NCI-H748 (cell line): Measurements from ENCODE around the gene FKBP5.
"Not testable (repeated sequence)": the region's sequence is repeated elsewhere in the genome, so short reads cannot be mapped to it uniquely, and the experiment has no call there.

Experiments used
- DNase-seq: peaks from one replicate; lab custom pipeline; 2025; ENCODE audit not compliant: unreplicated experiment; lab: John Stamatoyannopoulos, UW

The FKBP5 gene

DNA sequence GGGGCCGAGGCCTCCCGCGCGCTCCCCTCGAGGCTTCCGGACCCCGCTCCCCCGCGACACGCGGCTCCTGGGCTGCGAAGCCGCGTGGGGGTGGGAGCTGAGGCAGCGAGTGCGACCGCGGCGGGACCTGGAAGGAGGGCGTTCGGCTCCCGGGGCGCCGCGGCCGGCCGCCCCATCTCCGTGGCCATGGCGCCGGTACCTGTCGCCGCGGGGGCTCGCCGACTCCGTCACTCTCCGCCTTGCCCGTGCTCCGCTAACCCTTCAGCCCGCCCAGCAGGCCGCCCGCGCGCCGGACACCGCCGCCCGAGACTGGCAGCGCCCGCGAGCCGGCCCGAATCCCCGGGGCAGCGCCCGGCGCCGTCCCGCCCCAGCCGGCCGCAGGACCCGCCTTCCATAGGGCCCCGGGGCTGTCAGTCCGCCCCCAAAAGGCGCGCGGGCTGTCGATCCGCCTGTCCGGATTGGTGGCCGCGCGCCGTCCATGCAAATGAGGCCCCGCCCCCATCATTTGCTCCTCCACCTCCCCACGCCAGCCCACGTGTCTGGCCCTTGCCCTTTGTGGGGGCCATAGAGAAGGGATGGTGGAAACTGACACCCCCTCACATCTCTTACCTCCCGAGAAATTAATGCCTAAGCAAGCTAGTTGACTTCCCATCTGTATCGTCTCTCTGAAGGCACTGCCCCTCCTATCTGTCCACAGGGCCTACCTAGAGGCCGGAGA, at the start of gene FKBP5:
FKBP5 (minus strand) TSS at position 311 of the 718 bp plus-strand sequence. CDS start 46,091 bp downstream, outside the sequence.
- peak; percentile 92 for DNase-seq

DNA sequence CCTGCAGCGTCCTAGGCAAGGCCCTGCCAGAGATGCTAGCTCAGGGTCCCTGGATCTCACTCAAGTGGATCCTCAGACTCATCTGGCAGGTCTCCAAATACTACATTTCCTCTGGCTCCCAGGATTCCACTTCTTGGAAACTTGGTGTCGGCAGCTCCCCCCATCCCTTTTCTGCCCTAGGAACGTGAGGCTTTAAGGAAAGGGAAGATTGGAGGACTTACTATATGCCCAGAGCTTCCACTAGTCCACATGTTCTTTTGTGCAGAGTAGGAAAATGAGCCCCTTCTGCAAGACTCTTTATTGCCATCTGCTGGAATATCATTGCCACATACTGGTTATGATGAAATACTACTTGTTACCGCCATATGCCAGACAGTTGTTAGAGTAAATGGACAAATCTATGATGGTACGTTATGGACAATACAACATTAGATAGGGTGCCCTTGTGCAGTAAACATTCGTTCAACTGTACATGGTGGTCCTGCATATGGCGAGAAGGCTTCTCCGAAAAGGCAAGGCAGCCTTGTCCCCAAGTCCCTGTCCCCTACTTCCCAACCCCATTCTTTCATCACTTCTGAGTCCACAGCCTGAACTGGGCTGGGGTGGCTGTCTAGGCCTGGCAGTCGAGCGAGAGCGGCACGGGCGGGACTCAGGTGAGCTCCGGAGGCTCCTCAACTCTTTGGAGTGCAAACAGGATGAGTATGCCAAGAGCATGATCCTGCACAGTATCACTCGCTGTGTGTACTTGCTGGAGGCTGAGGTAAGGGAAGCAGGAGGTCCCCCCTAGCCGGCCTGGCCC, 48.9 kb upstream of the FKBP5 start:
- peak; percentile 82 for DNase-seq

DNA sequence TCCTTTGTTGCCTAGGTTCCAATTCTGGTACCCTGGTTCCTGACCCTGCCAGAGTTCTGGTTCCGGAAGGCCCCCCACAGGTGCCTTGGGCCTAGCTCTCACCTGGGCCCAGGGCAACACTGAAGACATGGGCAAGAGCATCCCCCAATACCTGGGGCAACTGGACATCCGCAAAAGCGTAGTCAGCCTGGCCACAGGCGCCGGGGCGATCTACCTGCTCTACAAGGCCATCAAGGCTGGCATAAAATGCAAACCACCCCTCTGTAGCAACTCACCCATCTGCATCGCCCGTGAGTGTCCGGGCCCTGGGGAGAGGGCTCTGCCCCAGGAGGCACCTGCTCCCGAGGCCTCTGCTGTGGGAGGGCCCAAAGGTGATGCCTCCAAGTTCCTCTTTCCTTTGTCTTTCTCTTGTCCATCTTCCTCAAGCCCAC, 48.3 kb upstream of the FKBP5 start, which contains the start of gene ARMC12:
ARMC12 (plus strand) TSS at position 51 of the 431 bp plus-strand sequence; CDS start at position 128, 77 bp downstream.
- no peak for DNase-seq

DNA sequence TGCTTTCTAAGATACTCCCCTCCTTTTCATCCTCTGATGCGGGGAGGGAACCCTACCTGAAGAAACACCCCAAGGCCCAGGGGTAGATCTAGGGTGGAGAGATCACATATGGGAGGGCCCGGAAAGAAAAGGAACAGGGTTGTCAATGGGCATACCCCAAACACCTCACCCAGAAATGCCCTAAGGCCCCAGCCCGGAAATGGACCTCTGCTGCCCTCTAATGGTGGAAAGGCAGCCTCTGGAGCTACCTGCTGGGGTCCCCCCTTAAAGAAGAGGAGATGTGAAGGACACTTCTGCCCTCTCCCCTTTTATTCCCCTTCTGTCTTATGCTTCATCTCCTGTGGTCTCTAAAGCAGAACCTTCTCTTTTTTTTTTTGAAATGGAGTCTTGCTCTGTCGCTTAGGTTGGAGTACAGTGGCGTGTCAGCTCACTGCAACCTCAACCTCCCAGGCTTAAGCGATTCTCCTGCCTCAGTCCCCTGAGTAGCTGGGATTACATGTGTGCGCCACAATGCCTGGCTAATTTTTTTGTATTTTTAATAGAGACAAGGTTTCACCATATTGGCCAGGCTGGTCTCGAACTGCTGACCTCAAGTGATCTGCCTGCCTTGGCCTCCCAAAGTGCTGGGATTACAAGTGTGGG, 47.7 kb upstream of the FKBP5 start:
- DNase-seq, result peak; percentile 68

DNA sequence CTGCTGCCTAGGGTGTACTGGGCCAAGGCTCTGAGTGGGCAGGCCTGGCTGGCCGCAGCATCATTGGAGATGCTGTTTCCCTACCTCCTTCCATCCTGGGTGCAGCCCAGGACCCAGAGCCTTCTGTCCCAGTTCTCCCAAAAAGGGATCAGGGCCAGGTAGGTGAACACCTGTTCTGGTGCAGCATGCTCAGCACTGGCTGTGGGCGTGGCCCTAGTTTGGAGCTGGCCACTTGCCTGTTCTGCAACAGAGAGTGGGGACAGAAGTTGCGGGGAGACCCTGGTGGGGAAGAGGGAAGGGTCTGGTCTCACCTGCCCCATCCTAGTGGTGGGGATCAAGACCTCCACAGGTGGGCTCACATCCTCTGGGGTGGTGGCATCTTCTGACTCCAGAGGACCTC, 46.7 kb upstream of the FKBP5 start:
- no peak for DNase-seq

DNA sequence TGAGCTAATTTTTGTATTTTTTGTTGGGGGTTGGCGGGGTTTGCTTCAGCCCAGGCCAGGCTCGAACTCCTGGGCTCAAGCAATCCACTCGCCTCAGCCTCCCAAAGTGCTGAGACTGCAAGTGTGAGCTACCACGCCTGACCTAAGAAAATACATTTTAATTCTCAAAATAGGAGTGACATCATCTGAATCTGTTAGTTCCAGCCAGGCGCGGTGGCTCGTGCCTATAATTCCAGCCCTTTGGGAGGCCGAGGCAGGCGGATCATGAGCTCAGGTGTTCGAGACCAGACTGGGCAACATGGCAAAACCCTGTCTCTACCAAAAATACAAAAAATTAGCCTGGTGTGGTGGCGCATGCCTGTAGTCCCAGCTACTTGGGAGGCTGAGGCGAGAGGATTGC, 45.6 kb upstream of the FKBP5 start:
- not testable (repeated sequence) for DNase-seq

DNA sequence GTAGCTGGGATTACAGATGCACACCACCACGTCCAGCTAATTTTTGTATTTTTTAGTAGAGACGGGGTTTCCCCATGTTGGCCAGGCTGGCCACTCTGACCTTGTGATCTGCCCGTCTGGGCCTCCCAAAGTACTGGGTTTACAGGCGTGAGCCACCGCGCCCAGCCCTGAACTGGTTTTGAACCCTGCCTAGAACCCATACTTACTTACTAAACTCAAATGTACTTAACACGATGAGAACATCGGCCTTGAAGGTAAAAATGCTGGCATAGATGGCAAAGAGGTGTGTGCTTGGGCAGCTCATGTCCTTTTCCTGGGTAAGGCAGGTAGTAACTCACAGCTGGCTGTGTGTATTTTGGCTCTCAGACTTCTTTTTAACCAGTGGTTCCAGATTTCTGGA, 44.9 kb upstream of the FKBP5 start:
- peak; percentile 20 for DNase-seq

DNA sequence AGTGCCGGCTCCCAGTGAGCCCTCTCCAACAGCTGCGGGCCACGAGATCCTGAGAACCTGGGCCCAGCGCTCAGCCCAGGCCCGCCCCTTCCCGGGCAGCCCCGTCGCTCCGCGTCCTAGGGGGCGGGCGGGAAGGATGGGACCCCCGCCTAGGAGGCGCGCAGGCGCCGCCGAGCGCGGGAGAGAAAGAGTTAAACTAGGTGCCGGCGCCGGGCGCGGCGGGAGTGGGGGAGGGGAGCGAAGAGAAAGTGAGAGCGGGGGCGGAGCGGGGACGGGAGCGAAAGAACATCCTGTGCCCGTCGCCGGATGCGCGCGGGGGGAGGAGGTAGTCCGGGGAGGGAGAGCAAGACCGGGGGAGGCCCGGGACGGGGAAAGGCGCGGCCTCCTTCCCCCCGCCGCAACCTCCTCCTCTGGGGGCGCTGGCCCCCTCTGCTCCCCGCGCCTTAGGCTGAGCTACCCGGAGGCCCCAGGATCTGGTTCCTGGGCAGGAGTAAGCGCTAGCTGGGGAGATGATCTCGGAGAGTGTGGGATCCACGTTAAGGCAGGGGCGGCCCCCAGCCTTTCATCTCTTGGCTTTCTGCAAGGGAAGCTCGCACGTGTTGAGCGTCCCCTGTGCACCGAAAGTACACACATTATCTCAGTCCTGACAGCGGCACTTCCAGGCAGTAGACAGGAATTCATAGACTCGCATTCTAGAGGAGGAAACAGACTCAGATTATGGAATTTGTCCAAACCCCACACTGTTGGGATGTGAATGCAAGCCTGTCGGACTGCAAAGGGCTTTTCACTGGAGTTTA, 43.2 kb upstream of the FKBP5 start:
- DNase-seq, result peak; percentile 88

DNA sequence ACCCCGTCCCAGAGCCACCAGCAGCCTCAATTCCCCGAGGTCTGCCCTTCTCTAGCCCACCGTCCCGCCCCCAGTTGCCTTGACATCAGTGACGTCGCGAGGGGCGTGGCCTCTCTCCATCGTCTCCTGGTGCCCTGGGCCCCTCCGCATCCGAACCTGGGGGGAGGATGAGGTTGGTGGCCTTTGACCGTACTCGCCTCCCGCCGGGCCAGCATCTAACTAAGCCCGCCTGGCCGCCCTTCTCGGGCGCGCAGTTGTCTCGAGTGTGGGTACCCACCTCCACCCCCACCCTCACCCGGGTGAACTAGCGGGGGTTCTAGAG, 42.7 kb upstream of the FKBP5 start:
- peak; percentile 91 for DNase-seq

DNA sequence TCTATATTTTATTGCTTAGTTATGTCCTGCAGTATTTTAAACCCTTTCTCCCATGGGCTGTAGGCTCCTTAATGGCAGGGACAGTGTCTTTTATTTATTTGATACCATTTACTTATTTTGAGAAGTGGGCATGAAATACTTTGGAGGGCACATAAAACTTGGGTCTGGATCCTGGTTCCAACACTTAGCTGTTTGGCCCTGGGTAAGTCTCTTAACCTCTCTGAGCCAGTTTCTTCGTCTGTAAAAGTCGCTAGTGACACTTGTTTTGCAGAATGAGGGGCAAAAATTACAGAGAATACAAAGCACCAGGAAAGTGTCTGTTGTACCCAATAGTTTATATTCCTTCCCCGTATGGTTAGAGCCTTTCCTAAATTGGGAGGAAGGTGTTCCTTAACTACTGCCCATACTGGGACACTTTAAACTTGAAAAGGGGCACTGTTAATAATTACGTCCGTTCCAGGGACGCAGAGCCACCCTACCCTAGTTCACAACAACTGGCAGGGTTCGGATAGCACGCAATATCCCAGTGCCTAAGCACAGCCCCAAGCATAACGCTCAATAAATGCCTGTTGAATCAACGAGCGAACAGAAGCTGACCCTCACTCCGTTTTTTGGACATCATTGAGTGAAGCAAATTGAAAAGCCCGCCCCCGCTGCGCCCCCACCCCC, 42.2 kb upstream of the FKBP5 start:
- DNase-seq, result no peak

DNA sequence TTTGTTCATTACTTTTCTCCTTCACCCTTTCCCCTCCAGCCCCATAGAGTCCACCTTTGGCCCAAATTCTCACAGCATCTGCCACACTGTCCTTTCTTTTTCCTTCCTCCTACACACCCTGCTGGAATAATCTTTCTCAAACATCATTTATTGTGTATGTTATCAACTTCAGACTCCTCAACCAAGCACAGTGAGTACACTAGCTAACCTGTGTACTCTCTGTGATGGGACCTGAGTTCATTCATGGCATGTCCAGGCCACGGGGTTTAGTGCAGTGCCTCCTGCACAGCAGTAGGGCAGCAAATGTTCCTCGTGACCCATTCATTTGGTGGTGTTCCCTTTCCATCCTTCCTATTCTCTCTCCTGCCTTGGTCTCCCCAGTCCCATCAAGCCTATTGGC, 41.0 kb upstream of the FKBP5 start:
- DNase-seq, result no peak

DNA sequence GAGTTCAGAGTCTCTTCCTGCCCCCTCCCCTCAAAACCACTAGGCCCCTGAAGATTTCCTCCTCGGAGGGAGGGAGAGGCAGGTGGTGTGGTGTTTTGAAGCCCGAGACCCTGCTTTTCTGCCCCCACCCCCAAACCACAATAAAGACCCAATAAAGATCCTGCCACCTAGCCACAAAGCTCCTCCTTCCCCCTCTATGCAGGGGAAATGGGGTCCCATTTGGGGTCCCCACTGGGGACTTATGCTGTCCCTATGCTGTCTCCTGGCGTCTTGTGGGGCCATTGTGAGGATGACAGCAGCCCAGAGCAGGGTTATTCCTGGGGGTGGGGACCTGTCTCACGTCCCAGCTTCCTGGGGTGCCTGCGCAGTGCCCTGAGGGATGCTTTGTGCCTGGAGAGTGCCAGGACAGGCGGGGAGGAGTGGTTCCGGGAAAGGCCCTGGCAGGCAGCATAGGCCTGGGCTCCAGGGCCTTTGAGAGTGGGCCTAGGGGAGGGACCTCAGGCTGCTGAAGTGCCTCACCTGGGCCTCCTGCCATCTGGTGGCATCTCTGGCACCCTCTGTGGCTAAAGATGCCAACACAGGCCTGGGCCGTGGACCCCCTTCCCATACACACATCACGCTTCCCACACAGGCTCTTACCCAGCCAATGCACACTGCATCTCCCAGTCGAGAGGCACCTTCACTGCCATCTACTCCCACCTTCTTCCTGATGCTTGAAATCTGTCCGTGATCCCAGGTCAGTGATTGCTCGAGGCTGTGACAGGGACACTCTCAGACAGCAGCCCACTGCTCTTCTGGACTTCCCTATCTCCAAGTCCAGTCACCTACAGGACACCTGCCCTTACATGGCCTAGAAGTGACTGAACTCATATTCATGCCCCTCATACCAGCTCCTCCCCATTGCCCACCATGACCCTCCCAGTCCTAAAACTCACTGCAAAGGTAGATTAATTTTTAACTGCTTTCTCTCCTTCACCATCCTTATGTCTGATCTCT, 40.3 kb upstream of the FKBP5 start:
- DNase-seq, result no peak

DNA sequence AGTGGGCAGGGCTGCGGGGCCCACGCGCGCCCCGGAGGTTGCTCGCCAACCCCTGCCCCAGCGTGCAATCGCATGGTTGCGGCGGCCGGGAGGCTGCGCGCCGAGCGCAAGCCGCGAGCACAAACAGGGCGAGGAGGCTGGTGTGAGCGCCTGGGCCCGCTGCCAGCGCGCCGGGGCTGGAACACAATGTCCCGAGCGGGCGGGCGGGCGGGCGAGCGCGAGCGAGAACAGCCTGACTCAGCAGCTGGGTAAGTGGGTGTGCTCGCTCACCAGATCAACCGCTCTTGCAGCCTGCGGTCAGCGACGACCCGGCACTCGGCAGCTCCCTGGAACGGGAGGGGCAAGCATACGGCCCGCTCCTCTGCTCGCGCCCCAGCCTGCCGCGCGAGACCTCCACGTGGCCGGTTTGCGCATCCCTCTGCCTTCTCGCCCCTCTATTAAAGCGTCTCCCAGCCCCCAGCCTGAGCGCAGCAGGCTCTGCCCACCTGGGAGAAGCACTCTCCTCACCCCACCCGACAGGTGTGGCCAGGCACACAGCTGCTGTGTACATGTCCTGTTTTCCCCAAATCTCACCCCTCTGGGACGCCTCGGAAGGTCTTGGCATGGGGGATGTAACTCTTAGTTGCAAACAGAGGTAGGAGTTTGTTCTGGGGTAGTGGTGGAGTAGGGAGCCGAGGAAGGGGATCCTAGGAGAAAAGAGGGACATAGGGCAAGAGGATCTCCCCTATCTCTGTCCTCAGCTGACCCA, 39.4 kb upstream of the FKBP5 start:
- DNase-seq, result peak; percentile 89

DNA sequence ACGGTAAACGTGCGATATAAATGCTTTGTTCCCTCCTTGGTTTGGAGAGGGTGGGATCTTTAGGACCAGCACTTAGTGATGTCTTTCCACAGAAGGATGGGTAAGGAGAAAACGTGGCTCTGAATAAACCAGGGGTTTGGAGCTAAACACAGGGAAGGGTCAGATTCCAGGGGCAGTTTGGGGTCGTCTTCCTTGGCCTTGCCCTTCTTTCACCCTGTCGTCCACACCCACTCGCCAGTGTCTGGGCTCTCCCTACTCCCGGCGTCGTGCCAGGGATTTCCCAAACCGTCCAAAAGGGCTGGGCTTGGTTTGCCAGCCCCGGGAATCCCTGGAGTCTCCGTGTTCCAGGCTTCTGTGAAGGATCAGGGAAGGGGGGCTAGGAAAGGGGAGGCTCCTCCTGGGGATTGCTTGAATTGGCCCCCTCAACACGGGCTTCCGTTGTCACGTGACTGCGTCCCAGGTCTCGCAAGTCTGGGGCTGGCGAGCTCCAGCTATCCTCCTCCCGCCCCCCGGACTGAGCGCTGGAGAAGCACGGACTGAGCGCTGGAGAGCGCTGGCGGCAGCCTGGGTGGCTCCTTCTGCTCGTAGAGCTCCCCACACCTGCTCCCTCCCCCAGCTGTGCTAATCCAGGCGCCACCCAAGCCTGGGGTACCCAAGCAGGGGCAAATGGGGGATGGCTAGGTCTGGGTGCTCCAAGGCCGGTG, 38.7 kb upstream of the FKBP5 start:
- DNase-seq, result peak; percentile 86

DNA sequence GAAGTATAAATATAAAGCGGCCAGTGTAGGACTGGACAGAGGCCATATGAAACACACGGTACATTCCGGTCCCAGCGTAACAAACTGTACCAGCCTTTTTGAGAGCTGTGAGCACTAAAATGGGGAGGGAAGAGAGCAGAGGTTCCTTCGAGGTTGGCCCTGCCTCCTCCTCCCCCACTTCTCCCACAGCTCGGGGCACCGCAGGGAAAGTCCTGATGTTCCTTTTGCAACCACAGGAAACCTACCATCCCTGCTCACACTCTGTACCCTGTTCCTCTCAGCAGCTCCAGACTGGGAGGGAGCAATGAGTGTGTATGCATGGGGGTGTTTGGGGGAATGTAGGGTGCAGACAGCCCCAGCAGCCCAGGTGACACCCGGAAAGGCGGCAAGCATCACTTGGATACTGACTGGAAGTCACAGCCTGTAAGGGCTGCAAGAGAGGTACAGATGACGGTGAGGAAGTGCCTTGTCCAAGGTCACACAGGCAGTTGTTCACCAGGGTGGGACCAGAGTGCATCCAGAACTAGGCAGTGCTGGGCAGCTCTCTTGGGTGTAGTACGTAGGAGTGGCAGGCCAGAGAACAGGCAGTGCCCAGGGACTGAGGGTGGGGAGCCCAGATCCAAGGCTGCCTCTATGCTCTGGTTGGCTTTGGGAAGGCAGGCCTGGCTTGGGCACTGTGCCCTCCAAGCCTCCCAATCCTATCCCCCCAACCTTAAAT, 37.2 kb upstream of the FKBP5 start:
- DNase-seq, result no peak

DNA sequence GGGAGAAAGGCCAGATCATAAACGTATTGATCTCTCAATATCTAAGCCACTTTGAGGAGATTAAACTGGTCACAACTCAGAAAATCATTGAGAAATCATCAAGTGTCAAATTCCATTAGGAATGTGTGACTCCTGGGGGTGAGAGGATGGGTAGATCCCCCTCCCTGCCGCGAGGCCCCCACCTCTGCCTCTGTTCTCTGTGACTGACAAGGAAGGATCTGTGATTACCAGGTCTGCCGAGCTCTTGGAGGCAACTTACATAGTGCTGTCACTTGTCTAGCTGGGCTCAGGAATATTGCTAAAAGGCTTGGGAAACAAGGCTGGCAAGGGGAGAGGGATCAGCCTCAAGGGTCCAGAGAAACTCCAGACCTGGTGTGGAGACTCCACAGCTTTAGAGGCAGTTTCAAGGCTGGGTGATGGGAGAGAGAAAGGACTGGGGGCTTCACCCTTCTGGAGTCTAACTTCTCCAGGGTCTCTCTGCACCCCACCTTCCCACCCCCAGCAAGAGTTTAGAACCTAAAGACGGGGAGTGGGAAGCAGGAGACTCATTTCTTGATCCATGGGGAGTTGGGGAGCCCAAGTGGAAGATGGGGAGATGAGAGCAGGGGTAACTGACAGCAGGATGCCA, 36.5 kb upstream of the FKBP5 start:
- no peak for DNase-seq

DNA sequence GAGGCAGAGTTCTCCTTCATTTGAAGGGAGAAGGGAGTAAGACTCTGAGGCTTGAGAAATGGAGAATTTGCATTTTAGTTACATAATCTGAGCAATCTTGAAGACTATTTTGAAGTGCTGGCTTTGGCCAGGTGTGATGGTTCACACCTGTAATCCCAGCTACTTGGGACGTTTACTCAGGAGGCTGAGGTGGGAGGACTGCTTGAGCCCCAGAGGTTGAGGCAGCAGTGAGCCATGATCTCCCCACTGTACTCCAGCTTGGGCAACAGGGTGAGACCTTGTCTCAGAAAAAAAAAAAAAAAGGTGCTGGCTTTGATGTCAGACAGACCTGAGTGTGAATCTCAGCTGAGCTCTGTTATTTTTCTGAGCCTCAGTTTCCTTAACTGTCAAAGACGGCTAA, 35.8 kb upstream of the FKBP5 start:
- no peak for DNase-seq
